Measurements from ENCODE around the gene ARHGAP22.

ARHGAP22 gene

GRCh38 chr10:48470115-48470892 lies 134.6 kb downstream of the ARHGAP22 start:
- no peak for DNase-seq (ENCODE audit: insufficient read length, low spot score)
- no peak for FAIRE-seq
- TF ChIP-seq CTCF (IDR thresholded peaks at IDR 0.05; ENCODE audit: insufficient read depth, missing control alignments): no peak

- no peak for TF ChIP-seq CTCF (IDR thresholded peaks at IDR 0.05; ENCODE audit: insufficient read depth, missing control alignments)
- DNase-seq (ENCODE audit: insufficient read length, low spot score): no peak
- FAIRE-seq: no peak
Measured at GRCh38 chr10:48469516-48470020, 135.3 kb downstream of the ARHGAP22 start.

- DNase-seq (ENCODE audit: insufficient read length, low spot score) (no peak), FAIRE-seq (no peak)
- TF ChIP-seq CTCF (IDR thresholded peaks at IDR 0.05; ENCODE audit: insufficient read depth, missing control alignments): no peak
Measured at GRCh38 chr10:48468866-48469511, 135.9 kb downstream of the ARHGAP22 start.

- TF ChIP-seq CTCF (IDR thresholded peaks at IDR 0.05; ENCODE audit: insufficient read depth, missing control alignments): no peak
- FAIRE-seq (no peak), DNase-seq (ENCODE audit: insufficient read length, low spot score) (no peak)
Measured at GRCh38 chr10:48468130-48468790, 136.6 kb downstream of the ARHGAP22 start.

- FAIRE-seq (no peak), DNase-seq (ENCODE audit: insufficient read length, low spot score) (no peak)
- no peak for TF ChIP-seq CTCF (IDR thresholded peaks at IDR 0.05; ENCODE audit: insufficient read depth, missing control alignments)
Measured at GRCh38 chr10:48467669-48468068, 137.2 kb downstream of the ARHGAP22 start.

GRCh38 chr10:48466611-48467240 lies 138.1 kb downstream of the ARHGAP22 start:
- DNase-seq (ENCODE audit: insufficient read length, low spot score): no peak
- no peak for FAIRE-seq
- no peak for TF ChIP-seq CTCF (IDR thresholded peaks at IDR 0.05; ENCODE audit: insufficient read depth, missing control alignments)

Data from D721Med (cell line).